Breast epithelium (tissue), 4 donors: ENCODE results near the gene GAS7. TPM values are rescaled to one million over a fixed set of nuclear protein-coding genes. Genes with fewer than 3 reads are reported as not detected.

Source experiments
- DNase-seq, 2 donors: peaks; one replicate each; pipeline ENCODE4 v3.0.0-alpha.2; 2019; ENCODE audit warnings: low spot score in 2 of 2
- H3K27ac ChIP-seq, 2 donors: fragments of 200-600 bp; sonication (generic) in 1 of 2; one replicate each; pipeline ENCODE4 v1.5.1; 2016 to 2019; ENCODE audit warnings: mild to moderate bottlenecking in 1 of 2
- H3K27me3 ChIP-seq, 2 donors: fragments of 200-600 bp; sonication (generic) in 1 of 2; one replicate each; pipeline versions ENCODE4 v1.5.1 to v1.6.0; 2017 to 2019; ENCODE audit warnings: control low read depth in 1 of 2, mild to moderate bottlenecking in 1 of 2
- H3K36me3 ChIP-seq: fragments of 200-600 bp; one replicate; pipeline ENCODE4 v1.5.1; 2019
- H3K4me1 ChIP-seq, 2 donors: fragments of 200-600 bp; sonication (generic); one replicate each; pipeline ENCODE4 v1.5.1; 2016 to 2019; ENCODE audit warnings: control low read depth in 1 of 2
- H3K4me3 ChIP-seq, 3 donors: fragments of 200-600 bp; sonication (generic); 1 replicate in 2 of 3; 2 replicates in 1 of 3; pipeline ENCODE4 v1.5.1; 2016 to 2019; ENCODE audit warnings: mild to moderate bottlenecking in 3 of 3, moderate library complexity in 2 of 3
- H3K9me3 ChIP-seq, 2 donors: fragments of 200-600 bp; sonication (generic) in 1 of 2; one replicate each; pipeline ENCODE4 v1.5.1; 2016 to 2019; ENCODE audit warnings: control low read depth in 1 of 2
- CTCF ChIP-seq, 3 donors: fragments of 450-650 bp; IDR thresholded peaks; one replicate each; pipeline ENCODE4 v1.5.1; 2016 to 2017; ENCODE audit warnings: antibody characterized with exemption in 3 of 3, mild to moderate bottlenecking in 3 of 3, moderate library complexity in 3 of 3
- POLR2A ChIP-seq: fragments of 450-650 bp; IDR thresholded peaks from one replicate; pipeline ENCODE4 v1.6.1; 2016; ENCODE audit warnings: antibody characterized with exemption, mild to moderate bottlenecking, moderate library complexity
- POLR2AphosphoS5 ChIP-seq, 3 donors: sonication (generic); formaldehyde crosslinking; IDR thresholded peaks; one replicate each; pipeline ENCODE4 v1.6.1; 2017; ENCODE audit warnings: antibody characterized with exemption in 3 of 3
- intact Hi-C: fragments of 100-400 bp; cut with DNase I; formaldehyde crosslinking; loops from one replicate; pipeline ENCODE4 v1.15.1; 2023; ENCODE audit warnings: low total_unique reads
- total RNA-seq, 3 donors: library from RNA; depleted of rRNA; stranded (reverse); fragments of >200 nt; gene quantifications; one replicate each; pipeline ENCODE4 v1.1.0, GENCODE V29; 2016

The GAS7 gene
- total RNA-seq, 3 donors from 2014 or later: 21.8 to 62.2 (median 33.4) TPM

DNA sequence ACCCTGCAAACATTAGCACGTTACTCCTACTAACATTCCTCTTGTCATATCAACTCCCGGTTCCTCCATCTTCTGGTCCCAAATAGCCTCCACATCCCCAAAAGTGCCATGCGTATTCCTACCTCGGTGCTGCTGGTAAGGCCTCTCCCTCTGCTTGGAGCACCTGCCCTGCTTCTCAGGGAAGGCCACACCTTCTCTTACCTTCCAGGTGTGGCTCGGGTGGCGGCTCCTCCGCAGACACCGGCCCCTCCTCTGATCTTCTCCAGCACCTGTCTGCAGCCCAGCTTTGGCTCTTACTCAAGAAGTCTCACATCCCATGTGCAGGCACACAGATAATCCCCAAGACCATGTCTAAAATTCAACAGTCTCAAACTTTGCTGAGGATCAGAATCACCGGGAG, 92.3 kb downstream of the GAS7 start:
- no peaks in the 10 kb centered on the region for H3K36me3 ChIP-seq
- no peaks in the 10 kb centered on the region for H3K4me1 ChIP-seq
- no peak for TF ChIP-seq POLR2AphosphoS5 (IDR thresholded peaks at IDR 0.05)
- TF ChIP-seq POLR2A: no peak
- no peak for TF ChIP-seq CTCF (IDR thresholded peaks at IDR 0.05)
- H3K4me3 ChIP-seq: peak overlapping the region in 2 of 3 donors; percentile 3 to 33
- peak overlapping the region; percentile 65 to 79 for H3K27ac ChIP-seq
- H3K27me3 ChIP-seq: no peaks in the 10 kb centered on the region
- no peak for DNase-seq
- no peaks in the 10 kb centered on the region for H3K9me3 ChIP-seq
- intact Hi-C loops: no loop called here

GRCh38 chr17:10105513-10106001, 92.8 kb downstream of the GAS7 start:
- Histone ChIP-seq H3K36me3 (no peaks in the 10 kb centered on the region), H3K4me3 (peak overlapping the region in 2 of 3 donors; percentile 3 to 33), H3K27ac (peak overlapping the region; percentile 65 to 79), H3K9me3 (no peaks in the 10 kb centered on the region), H3K4me1 (no peaks in the 10 kb centered on the region), H3K27me3 (no peaks in the 10 kb centered on the region)
- TF ChIP-seq CTCF (IDR thresholded peaks at IDR 0.05) (no peak), POLR2AphosphoS5 (IDR thresholded peaks at IDR 0.05) (peak; percentile 16 to 79 (median 67))
- intact Hi-C loops: no loop called here
- peak in 1 of 2 donors; percentile 55 for DNase-seq

GRCh38 chr17:10103712-10104111, 94.7 kb downstream of the GAS7 start:
- Histone ChIP-seq H3K27ac (no peak overlapping the region), H3K27me3 (no peaks in the 10 kb centered on the region), H3K9me3 (no peaks in the 10 kb centered on the region), H3K4me1 (no peaks in the 10 kb centered on the region), H3K36me3 (no peaks in the 10 kb centered on the region), H3K4me3 (no peak overlapping the region)
- no peak for TF ChIP-seq CTCF (IDR thresholded peaks at IDR 0.05)
- no peak for TF ChIP-seq POLR2AphosphoS5 (IDR thresholded peaks at IDR 0.05)
- TF ChIP-seq POLR2A: no peak
- no peak for DNase-seq
- intact Hi-C loops: no loop called here

DNA sequence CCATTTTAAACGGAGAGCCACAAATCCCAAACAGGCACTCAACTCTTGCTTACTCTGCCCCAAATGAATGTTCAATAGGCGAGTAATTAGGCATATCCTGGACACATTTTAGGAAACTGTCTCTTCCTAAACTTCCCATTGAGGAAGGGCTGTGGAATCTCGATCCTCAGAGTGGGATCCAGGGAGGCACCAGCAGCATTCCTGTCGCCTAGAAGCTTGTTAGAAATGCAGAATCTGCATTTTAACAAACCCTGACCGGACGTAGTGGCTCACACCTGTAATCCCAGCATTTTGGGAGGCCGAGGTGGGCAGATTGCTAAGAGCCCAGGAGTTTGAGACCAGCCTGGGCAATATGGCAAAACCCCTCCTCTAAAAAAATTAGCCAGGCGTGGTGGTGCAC, 95.6 kb downstream of the GAS7 start:
- Histone ChIP-seq H3K4me3 (no peak overlapping the region), H3K4me1 (no peaks in the 10 kb centered on the region), H3K27me3 (no peaks in the 10 kb centered on the region), H3K36me3 (no peaks in the 10 kb centered on the region), H3K9me3 (no peaks in the 10 kb centered on the region), H3K27ac (peak overlapping the region in 1 of 2 donors; percentile 15)
- TF ChIP-seq POLR2AphosphoS5 (IDR thresholded peaks at IDR 0.05) (no peak), CTCF (IDR thresholded peaks at IDR 0.05) (no peak), POLR2A (no peak)
- intact Hi-C loops: no loop called here
- DNase-seq: no peak

DNA sequence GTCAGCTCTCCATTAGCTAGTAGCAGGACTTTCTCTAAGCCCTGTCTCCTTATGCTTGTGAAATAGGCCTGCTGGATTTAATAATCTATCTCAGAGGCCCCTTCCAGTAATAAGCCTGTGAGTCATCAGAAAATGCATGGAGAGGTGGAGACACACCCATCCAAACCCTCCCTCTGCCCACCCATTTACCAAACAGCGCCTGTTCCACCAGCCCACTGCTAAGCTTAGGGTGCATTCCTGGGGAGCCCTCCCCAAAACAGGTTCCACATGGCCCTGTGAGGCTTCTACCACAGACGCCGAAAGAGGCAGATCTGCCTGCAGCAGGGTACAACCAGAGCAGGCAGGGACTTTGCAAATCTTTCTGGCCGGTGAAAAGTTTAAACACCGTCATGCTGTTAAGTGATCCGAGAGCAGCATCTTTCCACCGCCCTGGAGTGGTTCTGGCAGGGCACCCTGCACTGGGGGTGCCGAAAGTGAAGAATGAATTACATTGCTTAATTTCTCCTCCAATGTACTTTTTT, 99.3 kb downstream of the GAS7 start:
- TF ChIP-seq POLR2A (no peak), POLR2AphosphoS5 (IDR thresholded peaks at IDR 0.05) (peak in 1 of 3 donors; percentile 50)
- peak overlapping the region in 1 of 3 donors; percentile 31 for H3K4me3 ChIP-seq
- H3K27me3 ChIP-seq: no peaks in the 10 kb centered on the region
- no peaks in the 10 kb centered on the region for H3K36me3 ChIP-seq
- no peak for DNase-seq
- no peaks in the 10 kb centered on the region for H3K9me3 ChIP-seq
- no peaks in the 10 kb centered on the region for H3K4me1 ChIP-seq
- peak overlapping the region; percentile 60 to 90 for H3K27ac ChIP-seq
- intact Hi-C loops: no loop called here
